Measurements from ENCODE around the gene TELO2. TPM values are rescaled to one million over a fixed set of nuclear protein-coding genes. Genes with fewer than 3 reads are reported as not detected.
"Not testable (repeated sequence)": the region's sequence is repeated elsewhere in the genome, so short reads cannot be mapped to it uniquely, and the experiment has no call there.

TELO2 gene
- total RNA-seq, 1 experiment from 2014 or later, result 8.7 TPM

GRCh38 chr16:1478937-1479336, 14.2 kb upstream of the TELO2 start:
- not testable (repeated sequence) for H3K4me3 ChIP-seq (ENCODE audit: low read length); H3K27ac ChIP-seq (ENCODE audit: low read length); H3K9me3 ChIP-seq (ENCODE audit: low read length); H3K27me3 ChIP-seq (ENCODE audit: low read length); H3K9me2 ChIP-seq (replicated peaks; ENCODE audit: insufficient read depth, low read length); H2AFZ ChIP-seq (ENCODE audit: low read length); H3K4me2 ChIP-seq (ENCODE audit: low read depth, low read length, poor library complexity, severe bottlenecking); H3K79me2 ChIP-seq (ENCODE audit: low read length); DNase-seq; H3K9ac ChIP-seq (ENCODE audit: low read length); H4K20me1 ChIP-seq (ENCODE audit: insufficient read depth, low read depth, low read length); H3K36me3 ChIP-seq (ENCODE audit: insufficient read depth, low read length)
- peaks cover 11% of the 10 kb centered on the region for H3K4me1 ChIP-seq (ENCODE audit: low read length)

DNA sequence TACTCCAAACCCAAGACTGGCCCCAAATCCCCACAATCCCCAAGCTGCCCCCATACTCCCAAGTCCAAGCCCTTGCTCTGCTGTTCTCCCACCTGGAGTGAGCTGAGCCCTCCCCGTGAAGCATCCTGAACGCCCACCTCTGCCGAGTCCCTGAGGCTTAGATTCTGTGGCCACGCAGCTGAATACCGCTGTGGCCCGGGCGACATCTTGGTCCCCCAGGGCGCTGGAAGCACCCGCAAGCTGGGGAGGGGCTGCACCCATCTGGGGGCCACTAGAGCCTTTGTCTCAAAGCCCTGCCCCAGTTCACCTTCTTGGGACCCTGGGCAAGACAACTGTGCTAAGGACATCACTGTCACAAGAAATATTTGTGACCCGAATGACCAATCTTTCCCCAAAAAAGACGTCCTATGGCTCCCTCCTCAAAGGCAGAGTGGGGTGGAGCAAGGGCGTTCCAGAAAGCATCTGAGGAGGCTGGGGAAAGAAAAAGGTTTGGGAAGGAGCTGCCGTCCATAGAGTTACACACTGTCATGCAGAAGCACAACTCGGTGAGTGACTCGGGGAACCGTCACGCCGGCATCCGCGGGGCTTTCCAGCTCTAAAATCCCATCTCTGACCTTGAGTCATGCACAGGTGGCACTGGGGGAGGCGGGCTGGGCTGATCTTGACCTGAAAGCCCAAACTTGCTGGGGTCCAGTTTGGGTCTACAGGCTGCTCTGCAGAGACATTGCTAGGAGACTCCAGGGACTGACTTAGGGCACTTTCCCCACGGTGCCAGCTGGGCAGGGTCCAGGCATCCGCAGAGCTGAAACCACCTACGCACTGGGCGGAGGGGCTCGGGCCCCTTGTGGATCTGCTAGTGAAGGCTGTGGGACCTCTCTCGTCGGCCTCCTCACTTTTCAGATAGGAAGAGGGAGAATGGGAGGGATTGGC, 11.0 kb upstream of the TELO2 start:
- H3K9me3 ChIP-seq (ENCODE audit: low read length), result no peaks in the 10 kb centered on the region
- H3K4me2 ChIP-seq (ENCODE audit: low read depth, low read length, poor library complexity, severe bottlenecking), result no peak overlapping the region
- no peaks in the 10 kb centered on the region for H3K4me1 ChIP-seq (ENCODE audit: low read length)
- no peak for DNase-seq
- H3K4me3 ChIP-seq (ENCODE audit: low read length), result no peak overlapping the region
- H3K27me3 ChIP-seq (ENCODE audit: low read length), result no peaks in the 10 kb centered on the region
- no peaks in the 10 kb centered on the region for H3K36me3 ChIP-seq (ENCODE audit: insufficient read depth, low read length)
- H3K9ac ChIP-seq (ENCODE audit: low read length), result no peak overlapping the region
- H3K27ac ChIP-seq (ENCODE audit: low read length), result no peak overlapping the region
- H4K20me1 ChIP-seq (ENCODE audit: insufficient read depth, low read depth, low read length), result no peaks in the 10 kb centered on the region
- H2AFZ ChIP-seq (ENCODE audit: low read length), result no peak overlapping the region
- no peaks in the 10 kb centered on the region for H3K9me2 ChIP-seq (replicated peaks; ENCODE audit: insufficient read depth, low read length)
- H3K79me2 ChIP-seq (ENCODE audit: low read length), result no peaks in the 10 kb centered on the region

GRCh38 chr16:1485847-1486496, 7.2 kb upstream of the TELO2 start:
- H3K9ac ChIP-seq (ENCODE audit: low read length), result no peak overlapping the region
- no peak overlapping the region for H3K27ac ChIP-seq (ENCODE audit: low read length)
- no peak overlapping the region for H3K4me2 ChIP-seq (ENCODE audit: low read depth, low read length, poor library complexity, severe bottlenecking)
- H3K27me3 ChIP-seq (ENCODE audit: low read length), result no peaks in the 10 kb centered on the region
- no peaks in the 10 kb centered on the region for H3K4me1 ChIP-seq (ENCODE audit: low read length)
- H3K9me2 ChIP-seq (replicated peaks; ENCODE audit: insufficient read depth, low read length), result no peaks in the 10 kb centered on the region
- no peak for DNase-seq
- no peaks in the 10 kb centered on the region for H4K20me1 ChIP-seq (ENCODE audit: insufficient read depth, low read depth, low read length)
- H3K4me3 ChIP-seq (ENCODE audit: low read length), result no peak overlapping the region
- no peaks in the 10 kb centered on the region for H3K36me3 ChIP-seq (ENCODE audit: insufficient read depth, low read length)
- no peaks in the 10 kb centered on the region for H3K9me3 ChIP-seq (ENCODE audit: low read length)
- H2AFZ ChIP-seq (ENCODE audit: low read length), result no peak overlapping the region
- H3K79me2 ChIP-seq (ENCODE audit: low read length), result no peaks in the 10 kb centered on the region

- no peaks in the 10 kb centered on the region for H4K20me1 ChIP-seq (ENCODE audit: insufficient read depth, low read depth, low read length)
- H3K27me3 ChIP-seq (ENCODE audit: low read length), result no peaks in the 10 kb centered on the region
- no peaks in the 10 kb centered on the region for H3K79me2 ChIP-seq (ENCODE audit: low read length)
- no peaks in the 10 kb centered on the region for H3K9me2 ChIP-seq (replicated peaks; ENCODE audit: insufficient read depth, low read length)
- no peaks in the 10 kb centered on the region for H3K9me3 ChIP-seq (ENCODE audit: low read length)
- H3K4me1 ChIP-seq (ENCODE audit: low read length), result no peaks in the 10 kb centered on the region
- H2AFZ ChIP-seq (ENCODE audit: low read length), result no peak overlapping the region
- H3K4me3 ChIP-seq (ENCODE audit: low read length), result no peak overlapping the region
- H3K9ac ChIP-seq (ENCODE audit: low read length), result no peak overlapping the region
- no peak overlapping the region for H3K27ac ChIP-seq (ENCODE audit: low read length)
- H3K36me3 ChIP-seq (ENCODE audit: insufficient read depth, low read length), result no peaks in the 10 kb centered on the region
- H3K4me2 ChIP-seq (ENCODE audit: low read depth, low read length, poor library complexity, severe bottlenecking), result no peak overlapping the region
- DNase-seq, result no peak
These were observed 6.4 kb upstream of the TELO2 start for GRCh38 chr16:1486551-1487390.

DNA sequence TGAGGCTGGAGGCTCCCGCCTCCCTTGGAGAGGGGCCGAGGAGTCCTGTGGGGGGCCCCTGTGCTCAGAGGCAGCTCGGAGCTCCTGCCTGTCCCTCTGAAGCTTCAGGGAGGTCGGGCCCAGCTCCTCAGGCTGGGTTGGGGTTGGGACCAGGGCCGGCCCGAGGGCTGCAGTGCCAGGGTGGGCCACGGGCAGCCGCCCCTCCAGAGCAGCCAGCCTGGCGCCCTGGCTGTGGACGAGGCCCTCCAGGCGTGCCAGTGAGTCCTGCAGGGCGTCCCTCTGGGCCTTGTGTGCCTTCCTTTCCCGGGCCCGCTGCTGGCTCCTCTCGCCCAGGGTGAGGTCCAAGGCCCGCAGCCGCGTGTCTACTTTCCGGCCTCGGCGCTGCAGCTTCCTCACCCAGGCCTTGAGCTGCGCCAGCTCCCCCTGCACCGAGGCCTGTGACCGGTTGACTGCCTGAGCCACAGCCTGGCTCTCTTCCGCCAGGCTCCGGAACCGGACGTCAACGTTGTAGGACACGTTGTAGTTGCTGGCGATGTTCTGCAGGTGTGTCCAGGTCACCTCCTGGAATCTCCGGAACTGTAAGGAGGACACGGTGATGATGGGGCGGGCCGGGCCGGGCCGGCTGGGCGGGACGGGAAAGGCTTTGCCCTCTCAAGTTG, 5.6 kb upstream of the TELO2 start:
- H3K9ac ChIP-seq (ENCODE audit: low read length), result no peak overlapping the region
- peaks cover 3% of the 10 kb centered on the region for H3K4me1 ChIP-seq (ENCODE audit: low read length)
- H3K36me3 ChIP-seq (ENCODE audit: insufficient read depth, low read length), result no peaks in the 10 kb centered on the region
- no peak overlapping the region for H2AFZ ChIP-seq (ENCODE audit: low read length)
- H3K4me2 ChIP-seq (ENCODE audit: low read depth, low read length, poor library complexity, severe bottlenecking), result no peak overlapping the region
- no peaks in the 10 kb centered on the region for H3K79me2 ChIP-seq (ENCODE audit: low read length)
- no peaks in the 10 kb centered on the region for H3K9me2 ChIP-seq (replicated peaks; ENCODE audit: insufficient read depth, low read length)
- no peak overlapping the region for H3K4me3 ChIP-seq (ENCODE audit: low read length)
- no peaks in the 10 kb centered on the region for H3K9me3 ChIP-seq (ENCODE audit: low read length)
- H3K27ac ChIP-seq (ENCODE audit: low read length), result no peak overlapping the region
- no peaks in the 10 kb centered on the region for H3K27me3 ChIP-seq (ENCODE audit: low read length)
- no peak for DNase-seq
- no peaks in the 10 kb centered on the region for H4K20me1 ChIP-seq (ENCODE audit: insufficient read depth, low read depth, low read length)

DNA sequence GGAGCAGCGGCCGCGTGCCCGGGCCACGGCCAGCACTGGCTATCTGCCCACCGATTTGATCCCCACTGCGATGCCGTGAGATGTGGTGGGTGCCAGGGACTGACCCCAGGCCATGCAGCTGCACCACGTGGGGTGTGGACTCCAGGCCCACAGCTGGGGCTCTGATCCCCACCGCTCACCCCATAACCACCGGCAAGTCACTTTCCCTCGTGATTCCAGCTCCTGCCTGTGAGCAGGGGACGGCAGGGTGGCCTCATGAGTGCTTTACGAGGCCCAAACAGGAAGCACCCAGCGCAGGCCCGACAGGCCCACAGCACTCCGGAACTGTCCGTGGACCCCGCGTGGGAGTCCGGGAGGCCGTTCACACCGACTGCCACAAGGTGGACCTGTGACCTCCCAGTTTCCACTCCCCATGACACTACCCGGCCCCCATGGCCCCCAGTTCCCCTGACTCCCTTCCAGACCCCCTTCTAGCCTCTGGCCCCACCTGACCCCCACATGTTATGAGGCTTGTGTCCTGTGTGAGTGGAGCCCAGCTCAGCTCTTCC, 5.0 kb upstream of the TELO2 start:
- Histone ChIP-seq H3K4me2 (ENCODE audit: low read depth, low read length, poor library complexity, severe bottlenecking) (no peak overlapping the region), H3K79me2 (ENCODE audit: low read length) (no peaks in the 10 kb centered on the region), H3K27ac (ENCODE audit: low read length) (no peak overlapping the region), H3K27me3 (ENCODE audit: low read length) (no peaks in the 10 kb centered on the region), H3K9ac (ENCODE audit: low read length) (no peak overlapping the region), H3K9me2 (replicated peaks; ENCODE audit: insufficient read depth, low read length) (no peaks in the 10 kb centered on the region), H3K4me1 (ENCODE audit: low read length) (peaks cover 9% of the 10 kb centered on the region), H2AFZ (ENCODE audit: low read length) (no peak overlapping the region), H3K4me3 (ENCODE audit: low read length) (no peak overlapping the region), H3K36me3 (ENCODE audit: insufficient read depth, low read length) (no peaks in the 10 kb centered on the region), H3K9me3 (ENCODE audit: low read length) (no peaks in the 10 kb centered on the region), H4K20me1 (ENCODE audit: insufficient read depth, low read depth, low read length) (no peaks in the 10 kb centered on the region)
- no peak for DNase-seq

GRCh38 chr16:1488619-1489018, 4.5 kb upstream of the TELO2 start, which contains the start of gene PTX4:
Gene PTX4 (minus strand): TSS chr16:1488944. CDS start chr16:1488909, 35 bp downstream.
- Histone ChIP-seq H3K9ac (ENCODE audit: low read length) (no peak within 1 kb of the TSS), H3K36me3 (ENCODE audit: insufficient read depth, low read length) (no peaks in the 10 kb centered on the region), H3K9me3 (ENCODE audit: low read length) (no peaks in the 10 kb centered on the region), H3K79me2 (ENCODE audit: low read length) (peaks cover 3% of the 10 kb centered on the region), H3K4me1 (ENCODE audit: low read length) (peaks cover 9% of the 10 kb centered on the region), H3K27ac (ENCODE audit: low read length) (no peak within 1 kb of the TSS), H4K20me1 (ENCODE audit: insufficient read depth, low read depth, low read length) (no peaks in the 10 kb centered on the region), H3K9me2 (replicated peaks; ENCODE audit: insufficient read depth, low read length) (no peaks in the 10 kb centered on the region), H3K27me3 (ENCODE audit: low read length) (no peaks in the 10 kb centered on the region), H3K4me2 (ENCODE audit: low read depth, low read length, poor library complexity, severe bottlenecking) (no peak within 1 kb of the TSS), H3K4me3 (ENCODE audit: low read length) (no peak within 1 kb of the TSS), H2AFZ (ENCODE audit: low read length) (no peak within 1 kb of the TSS)
- no peak for DNase-seq

All from Karpas-422 (cell line).